K562 (cell line): Measurements from ENCODE around the gene GGNBP2.

Experiments
- CTCF ChIP-seq, 3 experiments: IDR thresholded peaks in 2 of 3; conservative IDR thresholded peaks in 1 of 3; 2 replicates each; pipeline ENCODE4 v1.5.1; 2011 to 2012; ENCODE audit warnings: low read length in 3 of 3, mild to moderate bottlenecking in 3 of 3, control low read depth in 2 of 3, improper control_type of control experiment in 1 of 3, inconsistent platforms in 1 of 3, low read depth in 1 of 3, mixed read lengths in 1 of 3, moderate library complexity in 1 of 3; ENCODE audit not compliant: insufficient read depth in 2 of 3
- NR2F6 ChIP-seq: fragments of 450-650 bp; formaldehyde crosslinking; IDR thresholded peaks from 2 replicates; pipeline ENCODE4 v1.4.0; 2020; ENCODE audit warnings: mild to moderate bottlenecking
- XRCC5 ChIP-seq: fragments of 200-400 bp; formaldehyde crosslinking; IDR thresholded peaks from 2 replicates; pipeline ENCODE4 v1.6.1; 2017; ENCODE audit warnings: low read depth, mild to moderate bottlenecking, low read length
- ZBTB7A ChIP-seq: IDR thresholded peaks from 2 replicates; pipeline ENCODE4 v1.6.1; 2011; ENCODE audit warnings: low read depth, mild to moderate bottlenecking, low read length, moderate library complexity, borderline replicate concordance; ENCODE audit not compliant: control insufficient read depth
- TF ChIP-seq, protein P1 (sequence below), 2 experiments: fragments of 450-650 bp in 1 of 2; IDR thresholded peaks; 2 replicates each; pipeline ENCODE4 v1.6.1; 2011 to 2017; ENCODE audit warnings: low read depth in 2 of 2, antibody characterized with exemption in 1 of 2, borderline replicate concordance in 1 of 2, low read length in 1 of 2, mild to moderate bottlenecking in 1 of 2, mixed read lengths in 1 of 2; ENCODE audit not compliant: control insufficient read depth in 1 of 2

- TF ChIP-seq CTCF (IDR thresholded peaks at IDR 0.05 in 2 of 3, conservative IDR thresholded peaks at IDR 0.05 in 1 of 3; ENCODE audit: insufficient read depth in 2 of 3, low read depth in 1 of 3, low read length in 3 of 3) (no peak), XRCC5 (no peak), NR2F6 (CRISPR knock-in tag) (no peak), ZBTB7A (no peak)
- TF ChIP-seq, protein P1, sequence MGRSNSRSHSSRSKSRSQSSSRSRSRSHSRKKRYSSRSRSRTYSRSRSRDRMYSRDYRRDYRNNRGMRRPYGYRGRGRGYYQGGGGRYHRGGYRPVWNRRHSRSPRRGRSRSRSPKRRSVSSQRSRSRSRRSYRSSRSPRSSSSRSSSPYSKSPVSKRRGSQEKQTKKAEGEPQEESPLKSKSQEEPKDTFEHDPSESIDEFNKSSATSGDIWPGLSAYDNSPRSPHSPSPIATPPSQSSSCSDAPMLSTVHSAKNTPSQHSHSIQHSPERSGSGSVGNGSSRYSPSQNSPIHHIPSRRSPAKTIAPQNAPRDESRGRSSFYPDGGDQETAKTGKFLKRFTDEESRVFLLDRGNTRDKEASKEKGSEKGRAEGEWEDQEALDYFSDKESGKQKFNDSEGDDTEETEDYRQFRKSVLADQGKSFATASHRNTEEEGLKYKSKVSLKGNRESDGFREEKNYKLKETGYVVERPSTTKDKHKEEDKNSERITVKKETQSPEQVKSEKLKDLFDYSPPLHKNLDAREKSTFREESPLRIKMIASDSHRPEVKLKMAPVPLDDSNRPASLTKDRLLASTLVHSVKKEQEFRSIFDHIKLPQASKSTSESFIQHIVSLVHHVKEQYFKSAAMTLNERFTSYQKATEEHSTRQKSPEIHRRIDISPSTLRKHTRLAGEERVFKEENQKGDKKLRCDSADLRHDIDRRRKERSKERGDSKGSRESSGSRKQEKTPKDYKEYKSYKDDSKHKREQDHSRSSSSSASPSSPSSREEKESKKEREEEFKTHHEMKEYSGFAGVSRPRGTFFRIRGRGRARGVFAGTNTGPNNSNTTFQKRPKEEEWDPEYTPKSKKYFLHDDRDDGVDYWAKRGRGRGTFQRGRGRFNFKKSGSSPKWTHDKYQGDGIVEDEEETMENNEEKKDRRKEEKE (IDR thresholded peaks at IDR 0.05; ENCODE audit: borderline replicate concordance in 1 of 2, control insufficient read depth in 1 of 2, low read depth in 2 of 2, low read length in 1 of 2), result no peak
Observed at GRCh38 chr17:36496018-36496789, 48.5 kb upstream of the GGNBP2 start.
